ENCODE results near the gene THAP11. TPM values are rescaled to one million over a fixed set of nuclear protein-coding genes. Genes with fewer than 3 reads are reported as not detected.

The THAP11 gene
- total and polyA plus RNA-seq, 2 of the 13 experiments (the other 11 are each of a cell fraction or from before 2014, with no cell fraction given): 44.2 to 53.4 TPM

- TF ChIP-seq ZMAT5 (CRISPR knock-in tag; IDR thresholded peaks at IDR 0.05; ENCODE audit: borderline replicate concordance, low read depth) (no peak), PRPF4 (IDR thresholded peaks at IDR 0.05; ENCODE audit: low read depth, low read length, poor library complexity, severe bottlenecking) (no peak), RFX3 (CRISPR knock-in tag; IDR thresholded peaks at IDR 0.05) (no peak), GPN1 (CRISPR knock-in tag; IDR thresholded peaks at IDR 0.05; ENCODE audit: borderline replicate concordance) (no peak), NFIC (IDR thresholded peaks at IDR 0.05; ENCODE audit: low read length) (no peak; the same call in 1 of the 2 replicates), TGIF2 (CRISPR knock-in tag; IDR thresholded peaks at IDR 0.05) (peak; percentile 78), ERF (CRISPR knock-in tag; IDR thresholded peaks at IDR 0.05) (peak; percentile 87; the same call in 1 of the 2 replicates), MAFG (CRISPR knock-in tag; IDR thresholded peaks at IDR 0.05) (no peak), ZNF615 (CRISPR knock-in tag; IDR thresholded peaks at IDR 0.05; ENCODE audit: borderline replicate concordance) (peak; percentile 96; the same call in 1 of the 2 replicates), DDIT3 (CRISPR knock-in tag; IDR thresholded peaks at IDR 0.05) (no peak), ZNF414 (CRISPR knock-in tag; IDR thresholded peaks at IDR 0.05) (no peak), MYNN (CRISPR knock-in tag; IDR thresholded peaks at IDR 0.05; ENCODE audit: low read depth) (no peak; the same call in 1 of the 2 replicates), KDM6A (CRISPR knock-in tag; IDR thresholded peaks at IDR 0.05; ENCODE audit: low read depth) (no peak), ZNF607 (CRISPR knock-in tag; IDR thresholded peaks at IDR 0.05; ENCODE audit: borderline replicate concordance) (peak; percentile 96), TBP (CRISPR knock-in tag; IDR thresholded peaks at IDR 0.05) (no peak), ZHX2 (IDR thresholded peaks at IDR 0.05; ENCODE audit: low read depth) (peak; percentile 78), ZHX2 (CRISPR knock-in tag; IDR thresholded peaks at IDR 0.05; ENCODE audit: borderline replicate concordance) (0 out of 2 replicates have a peak, but pooled peaks have one; percentile 75), THAP9 (CRISPR knock-in tag; IDR thresholded peaks at IDR 0.05; ENCODE audit: borderline replicate concordance) (peak; percentile 92), ZNF34 (CRISPR knock-in tag; IDR thresholded peaks at IDR 0.05; ENCODE audit: borderline replicate concordance) (0 out of 2 replicates have a peak, but pooled peaks have one; percentile 38)
Observed at GRCh38 chr16:67833415-67834241, 8.5 kb upstream of the THAP11 start (continued).

All from HepG2 (cell line).